Esophagus squamous epithelium (tissue), 4 donors: Measurements from ENCODE around the gene NAT9.

Experiments
- CTCF ChIP-seq, 6 experiments: fragments of 450-650 bp in 4 of 6; fragments of 200-600 bp in 2 of 6; sonication (generic) in 2 of 6; IDR thresholded peaks; one replicate each; pipeline ENCODE4 v1.5.1; 2016 to 2019; ENCODE audit warnings: antibody characterized with exemption in 6 of 6, mild to moderate bottlenecking in 4 of 6, moderate library complexity in 4 of 6
- POLR2A ChIP-seq, 4 donors: fragments of 450-650 bp; IDR thresholded peaks; one replicate each; pipeline ENCODE4 v1.6.1; 2017; ENCODE audit warnings: antibody characterized with exemption in 4 of 4, mild to moderate bottlenecking in 4 of 4, moderate library complexity in 3 of 4

- TF ChIP-seq POLR2A (IDR thresholded peaks at IDR 0.05), result no peak
- no peak for TF ChIP-seq CTCF (IDR thresholded peaks at IDR 0.05)
Measured at GRCh38 chr17:74745548-74746177, 30.5 kb downstream of the NAT9 start.
